Islet of Langerhans (tissue), 1 donor: ENCODE results near the gene SEM1.
"Not testable (repeated sequence)": the region's sequence is repeated elsewhere in the genome, so short reads cannot be mapped to it uniquely, and the experiment has no call there.

Source experiments
- FAIRE-seq: peaks from one replicate; lab custom pipeline; 2011; peaks lifted over from hg19 to GRCh38; lab: Jason Lieb, UNC

The SEM1 gene

DNA sequence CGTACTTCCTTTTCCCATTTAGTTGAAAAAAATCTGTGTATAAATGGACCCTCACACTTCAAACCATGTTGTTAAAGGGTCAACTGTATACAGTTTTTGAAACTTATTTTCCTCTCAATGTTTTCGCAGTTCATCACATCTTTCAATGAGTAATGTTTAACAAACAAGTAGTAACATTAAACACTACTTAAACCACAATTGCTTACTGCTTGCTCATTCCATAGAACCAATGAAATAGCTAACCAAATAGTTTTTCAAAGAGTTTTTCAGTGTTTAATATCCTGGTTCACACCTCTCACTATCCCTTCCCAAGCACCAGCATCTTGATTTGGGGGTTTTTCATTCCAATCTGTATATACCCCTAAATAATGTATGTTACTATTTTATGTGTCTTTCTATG, 9.1 kb downstream of the SEM1 start:
- FAIRE-seq = peak; percentile 61

- FAIRE-seq = peak; percentile 55
These were observed 10.3 kb downstream of the SEM1 start for GRCh38 chr7:96699219-96699871.

GRCh38 chr7:96698449-96698848, 11.2 kb downstream of the SEM1 start:
- FAIRE-seq = not testable (repeated sequence)

DNA sequence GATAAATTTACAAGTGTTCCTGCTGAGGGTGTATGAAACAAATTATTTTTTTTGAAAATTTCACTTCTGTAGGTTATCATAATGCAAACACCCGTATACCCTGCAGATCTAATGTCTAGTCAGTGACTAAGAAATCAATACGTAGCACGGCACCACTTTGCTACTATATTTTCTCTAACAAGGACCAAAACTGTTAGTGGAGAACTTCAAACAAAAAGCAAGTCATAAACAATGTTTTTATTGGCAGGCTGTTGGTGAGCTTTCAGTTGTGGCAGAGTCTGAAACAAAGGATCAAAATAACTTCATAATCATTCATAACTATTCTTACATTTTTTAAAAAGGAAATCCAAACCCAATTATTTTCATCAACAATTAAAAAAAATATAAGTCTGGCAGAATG, 11.8 kb downstream of the SEM1 start:
- no peak for FAIRE-seq

GRCh38 chr7:96695581-96695980, 14.1 kb downstream of the SEM1 start:
- no peak for FAIRE-seq

- FAIRE-seq = no peak
These were observed 15.6 kb downstream of the SEM1 start for GRCh38 chr7:96694082-96694481.

DNA sequence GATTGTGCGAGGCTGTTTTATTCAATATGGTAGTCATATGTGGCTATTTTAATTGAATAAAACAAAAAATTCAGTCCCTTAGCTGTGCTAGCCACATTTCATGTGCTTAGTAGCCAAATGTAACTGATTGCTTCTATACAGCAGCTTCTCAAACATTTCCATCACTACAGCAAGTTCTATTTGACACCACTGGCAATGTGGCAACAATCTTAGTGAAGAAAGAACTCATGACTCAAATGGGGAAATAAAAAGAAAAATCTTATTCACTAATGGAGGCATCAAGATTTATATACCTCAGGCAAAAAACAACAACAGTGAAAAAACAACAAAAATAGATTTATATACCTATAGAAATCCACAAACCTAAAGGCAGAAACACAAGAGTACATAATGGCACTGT, 17.9 kb downstream of the SEM1 start:
- FAIRE-seq = peak; percentile 56

GRCh38 chr7:96689414-96689813, 20.2 kb downstream of the SEM1 start:
- peak; percentile 70 for FAIRE-seq

GRCh38 chr7:96686305-96686704, 23.3 kb downstream of the SEM1 start:
- no peak for FAIRE-seq

- no peak for FAIRE-seq
These were observed 23.9 kb downstream of the SEM1 start for GRCh38 chr7:96685755-96686154.

- FAIRE-seq = no peak
These were observed 24.3 kb downstream of the SEM1 start for GRCh38 chr7:96685353-96685752.

GRCh38 chr7:96679886-96680285, 29.8 kb downstream of the SEM1 start:
- no peak for FAIRE-seq

DNA sequence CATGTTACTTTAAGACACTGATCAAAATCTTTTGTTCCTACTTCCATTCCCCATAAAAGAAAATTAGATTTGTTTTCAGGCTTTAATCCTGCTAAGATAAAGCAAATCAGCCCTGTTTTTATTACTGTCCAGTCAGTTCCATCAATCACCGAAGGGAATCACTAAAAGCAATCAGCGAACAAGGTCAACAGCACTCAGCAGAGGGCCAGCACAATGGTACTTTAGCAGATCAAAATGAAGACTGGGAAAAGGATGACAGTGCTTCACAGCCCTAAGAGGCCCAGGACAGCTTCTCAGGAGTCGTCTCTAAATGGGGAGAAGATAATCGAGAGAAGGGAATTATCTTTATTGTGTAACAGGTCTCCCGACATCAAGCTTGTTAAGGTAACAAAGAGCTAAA, 32.7 kb downstream of the SEM1 start:
- no peak for FAIRE-seq

GRCh38 chr7:96675548-96675947, 34.1 kb downstream of the SEM1 start:
- no peak for FAIRE-seq

DNA sequence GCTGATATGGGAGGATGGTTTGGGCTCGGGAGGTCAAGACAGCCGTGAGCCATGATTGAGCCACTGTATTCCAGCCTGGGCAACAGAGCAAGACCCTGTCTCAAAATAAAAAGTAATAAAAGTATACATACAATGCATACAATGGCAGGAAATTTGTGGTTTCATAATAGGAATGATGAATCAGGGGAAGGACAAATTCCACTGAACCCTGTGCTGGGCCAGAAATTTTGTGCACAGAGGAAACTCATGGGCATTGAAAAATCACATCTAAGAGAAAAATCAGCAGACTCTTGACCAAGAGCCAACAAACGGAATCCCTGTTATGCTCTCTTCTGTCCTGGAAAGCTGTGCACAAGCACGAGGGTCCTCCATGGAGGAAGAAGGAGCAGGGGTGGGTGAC, 35.1 kb downstream of the SEM1 start:
- no peak for FAIRE-seq

GRCh38 chr7:96671854-96672253, 37.8 kb downstream of the SEM1 start:
- no peak for FAIRE-seq

- FAIRE-seq = peak; percentile 41
These were observed 39.0 kb downstream of the SEM1 start for GRCh38 chr7:96670338-96671289.

DNA sequence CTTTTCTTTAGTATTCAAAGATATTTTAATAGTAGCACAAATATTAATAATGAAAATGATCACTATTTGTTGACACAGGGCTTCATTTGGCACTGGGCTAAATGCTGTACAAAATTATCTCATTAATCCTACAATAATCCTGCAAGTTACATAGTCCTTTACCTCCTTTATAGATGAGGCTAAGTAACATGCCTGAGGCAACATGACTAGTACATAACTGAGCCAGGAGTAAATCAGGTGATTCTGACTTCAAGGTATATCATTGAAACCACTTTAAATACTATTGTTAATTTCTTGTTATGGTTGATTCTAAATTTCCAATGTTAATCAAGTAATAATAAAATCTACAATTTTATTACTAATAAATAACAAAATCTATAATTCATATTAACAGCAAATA, 39.8 kb downstream of the SEM1 start:
- FAIRE-seq = no peak

GRCh38 chr7:96667026-96667425, 42.6 kb downstream of the SEM1 start:
- no peak for FAIRE-seq

DNA sequence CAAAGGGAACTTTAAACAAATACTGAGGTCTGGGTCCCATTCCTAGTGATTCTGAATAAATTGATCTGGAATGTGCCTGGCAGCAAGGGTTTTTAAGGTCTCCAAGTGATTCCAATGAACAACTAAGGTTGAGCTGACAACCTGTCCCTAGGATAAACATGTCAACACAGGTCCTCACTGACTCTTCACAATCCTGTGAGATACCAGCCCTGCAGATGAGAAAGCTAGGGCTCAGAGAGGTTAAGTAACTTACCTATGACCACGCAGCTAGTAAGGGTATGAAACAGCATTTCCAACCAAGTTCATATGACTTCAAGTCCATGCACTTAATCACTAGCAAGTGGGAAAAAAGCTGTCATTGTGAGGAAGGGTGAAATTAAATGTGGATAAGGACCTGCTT, 44.0 kb downstream of the SEM1 start:
- FAIRE-seq = no peak

- FAIRE-seq = no peak
These were observed 44.9 kb downstream of the SEM1 start for GRCh38 chr7:96664793-96665192.

GRCh38 chr7:96663871-96664445, 45.7 kb downstream of the SEM1 start:
- no peak for FAIRE-seq

- no peak for FAIRE-seq
These were observed 46.2 kb downstream of the SEM1 start for GRCh38 chr7:96663457-96663856.
